ENCODE data around the gene DNAH17. TPM values are rescaled to one million over a fixed set of nuclear protein-coding genes. Genes with fewer than 3 reads are reported as not detected.

Gene DNAH17
- total and polyA plus RNA-seq, 2 of the 13 experiments (the other 11 are each of a cell fraction or from before 2014, with no cell fraction given): 0.86 to 1.6 TPM

- TF ChIP-seq PRDM15 (CRISPR knock-in tag; IDR thresholded peaks at IDR 0.05) (no peak), MTERF4 (CRISPR knock-in tag; IDR thresholded peaks at IDR 0.05) (no peak), ZNF264 (CRISPR knock-in tag; IDR thresholded peaks at IDR 0.05) (no peak), IRX3 (CRISPR knock-in tag; IDR thresholded peaks at IDR 0.05; ENCODE audit: borderline replicate concordance, low read depth) (no peak), HNRNPLL (IDR thresholded peaks at IDR 0.05; ENCODE audit: low read depth, low read length, poor library complexity, severe bottlenecking) (no peak), STAT6 (CRISPR knock-in tag; IDR thresholded peaks at IDR 0.05; ENCODE audit: borderline replicate concordance) (no peak), STAG1 (CRISPR knock-in tag; IDR thresholded peaks at IDR 0.05) (no peak), CBX5 (CRISPR knock-in tag; IDR thresholded peaks at IDR 0.05; ENCODE audit: borderline replicate concordance) (no peak)
- TF ChIP-seq, protein P1, sequence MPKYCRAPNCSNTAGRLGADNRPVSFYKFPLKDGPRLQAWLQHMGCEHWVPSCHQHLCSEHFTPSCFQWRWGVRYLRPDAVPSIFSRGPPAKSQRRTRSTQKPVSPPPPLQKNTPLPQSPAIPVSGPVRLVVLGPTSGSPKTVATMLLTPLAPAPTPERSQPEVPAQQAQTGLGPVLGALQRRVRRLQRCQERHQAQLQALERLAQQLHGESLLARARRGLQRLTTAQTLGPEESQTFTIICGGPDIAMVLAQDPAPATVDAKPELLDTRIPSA (CRISPR knock-in tag; IDR thresholded peaks at IDR 0.05; ENCODE audit: borderline replicate concordance): no peak
- TF ChIP-seq, protein P2, sequence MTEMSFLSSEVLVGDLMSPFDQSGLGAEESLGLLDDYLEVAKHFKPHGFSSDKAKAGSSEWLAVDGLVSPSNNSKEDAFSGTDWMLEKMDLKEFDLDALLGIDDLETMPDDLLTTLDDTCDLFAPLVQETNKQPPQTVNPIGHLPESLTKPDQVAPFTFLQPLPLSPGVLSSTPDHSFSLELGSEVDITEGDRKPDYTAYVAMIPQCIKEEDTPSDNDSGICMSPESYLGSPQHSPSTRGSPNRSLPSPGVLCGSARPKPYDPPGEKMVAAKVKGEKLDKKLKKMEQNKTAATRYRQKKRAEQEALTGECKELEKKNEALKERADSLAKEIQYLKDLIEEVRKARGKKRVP (CRISPR knock-in tag; IDR thresholded peaks at IDR 0.05): no peak
Measured at GRCh38 chr17:78514521-78514920, 62.7 kb downstream of the DNAH17 start (continued).

Data from HepG2 (cell line).